ENCODE results near the gene EXOC2. TPM values are rescaled to one million over a fixed set of nuclear protein-coding genes. Genes with fewer than 3 reads are reported as not detected.

EXOC2 gene
- total and polyA plus RNA-seq, 2 donors (not counting 3 experiments of a cell fraction or from before 2014, with no cell fraction given) = 18.2 to 30.8 TPM

GRCh38 chr6:659716-660581 lies 33.0 kb downstream of the EXOC2 start:
- Histone ChIP-seq H3K9me1 (replicated peaks; ENCODE audit: control insufficient read depth, extremely low read depth, insufficient read depth, low read length) (no peaks in the 10 kb centered on the region), H3K9me3 (replicated peaks; ENCODE audit: control insufficient read depth, insufficient read depth, low read length) (no peaks in the 10 kb centered on the region), H4K20me1 (replicated peaks; ENCODE audit: control insufficient read depth, extremely low read depth, insufficient read depth, low read length) (peaks cover 2% of the 10 kb centered on the region), H3K27ac (ENCODE audit: insufficient read depth, low read depth, low read length) (no peak overlapping the region), H3K4me1 (ENCODE audit: control insufficient read depth, extremely low read depth, insufficient read depth, low read length) (no peaks in the 10 kb centered on the region), H3K4me2 (ENCODE audit: insufficient read depth, low read length) (no peak overlapping the region), H2AFZ (ENCODE audit: low read depth, low read length) (no peak overlapping the region), H3K27me3 (ENCODE audit: control insufficient read depth in 2 of 2, insufficient read depth in 2 of 2, low read length in 2 of 2) (no peaks in the 10 kb centered on the region), H3K36me3 (ENCODE audit: control insufficient read depth in 2 of 2, extremely low read depth in 1 of 2, insufficient read depth in 2 of 2, low read length in 2 of 2) (peaks cover 0 to 2% of the 10 kb centered on the region in 2 experiments), H3K79me2 (ENCODE audit: control insufficient read depth, insufficient read depth, low read length) (peaks cover 53% of the 10 kb centered on the region), H3K9ac (replicated peaks; ENCODE audit: extremely low read depth, insufficient read depth, low read length) (no peak overlapping the region), H3K4me3 (replicated peaks in 1 of 3; ENCODE audit: insufficient read depth in 1 of 3, low read depth in 1 of 3, low read length in 3 of 3) (no peak overlapping the region)
- no TSS peak for BruUV-seq (replicated peaks)
- dilution Hi-C loops (cut with MboI; ENCODE audit: extremely low pct_ligation_motif_present, low sequenced_read_pairs) = no loop called here
- intact Hi-C loops (cut with micrococcal nuclease) = no loop called here
- DNase-seq (ENCODE audit: low read depth, low spot score) (no peak), FAIRE-seq (no peak)
- ChIA-PET CTCF (interaction anchor here (0.8 to 2.1 kb wide), 6 partner anchors 9 to 62 kb away, joined by 3 to 9 read pairs (median 3); no protein-coding TSS in a partner anchor), POLR2A (no interaction called here)
- TF ChIP-seq GATA2 (IDR thresholded peaks at IDR 0.05; ENCODE audit: insufficient read depth, insufficient read length, low read depth, low read length) (no peak), MAX (IDR thresholded peaks at IDR 0.05; ENCODE audit: insufficient read depth, insufficient read length) (no peak), FOS (IDR thresholded peaks at IDR 0.05; ENCODE audit: borderline replicate concordance, insufficient read depth, low read length) (no peak), CTCF (IDR thresholded peaks at IDR 0.05; ENCODE audit: extremely low read depth in 1 of 2, insufficient read depth in 1 of 2, low read depth in 1 of 2, low read length in 2 of 2) (no peak), EZH2 (IDR thresholded peaks at IDR 0.05; ENCODE audit: borderline replicate concordance, low read depth, low read length, severe bottlenecking) (no peak), MYC (IDR thresholded peaks at IDR 0.05; ENCODE audit: low read depth, low read length) (no peak), POLR2AphosphoS5 (IDR thresholded peaks at IDR 0.05; ENCODE audit: insufficient read depth, low read depth, low read length) (no peak), JUN (IDR thresholded peaks at IDR 0.05; ENCODE audit: borderline replicate concordance, insufficient read depth, insufficient read length, low read depth) (no peak), POLR2A (IDR thresholded peaks at IDR 0.05; ENCODE audit: low read depth, low read length) (no peak)
